ENCODE measurements around the gene STK35.
A peak's percentile ranks its signal among the peaks of the same experiment; 100 is the strongest.

Gene STK35

DNA sequence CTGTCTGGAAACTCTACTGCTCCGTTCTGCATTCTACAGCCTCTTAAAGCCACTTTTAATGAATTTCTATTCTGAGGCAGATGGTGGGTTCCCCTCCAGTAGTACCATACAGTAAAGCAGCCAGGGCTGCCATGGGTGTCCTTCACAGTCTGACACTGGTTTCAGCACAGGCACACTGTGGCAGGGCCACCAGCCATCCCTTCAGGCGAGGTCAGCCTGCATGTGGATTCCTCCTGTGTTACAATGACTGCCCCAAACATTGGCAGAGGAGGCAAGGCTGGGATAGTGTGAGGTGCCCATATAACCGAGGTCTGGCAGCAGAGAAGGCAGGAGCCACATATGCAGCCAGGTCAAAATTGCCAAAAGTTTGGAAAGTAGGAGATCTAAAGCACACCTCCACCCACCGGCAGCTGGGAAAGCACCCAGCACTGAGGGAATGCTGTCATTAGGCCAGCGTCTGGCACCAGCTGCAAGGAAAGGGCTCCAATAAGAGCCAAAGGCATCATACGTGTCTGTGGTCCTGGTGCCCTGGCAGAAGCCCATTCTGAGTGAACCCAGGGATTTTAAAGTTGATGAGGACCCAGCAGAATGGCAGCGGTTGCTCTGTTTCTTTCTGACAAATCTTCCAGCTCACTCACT is 24.0 kb downstream of the STK35 start:
- no peak for DNase-seq (ENCODE audit: low read depth)
- H3K4me3 ChIP-seq (replicated peaks; ENCODE audit: low read depth, low read length): no peak overlapping the region
- TF ChIP-seq, protein P1, sequence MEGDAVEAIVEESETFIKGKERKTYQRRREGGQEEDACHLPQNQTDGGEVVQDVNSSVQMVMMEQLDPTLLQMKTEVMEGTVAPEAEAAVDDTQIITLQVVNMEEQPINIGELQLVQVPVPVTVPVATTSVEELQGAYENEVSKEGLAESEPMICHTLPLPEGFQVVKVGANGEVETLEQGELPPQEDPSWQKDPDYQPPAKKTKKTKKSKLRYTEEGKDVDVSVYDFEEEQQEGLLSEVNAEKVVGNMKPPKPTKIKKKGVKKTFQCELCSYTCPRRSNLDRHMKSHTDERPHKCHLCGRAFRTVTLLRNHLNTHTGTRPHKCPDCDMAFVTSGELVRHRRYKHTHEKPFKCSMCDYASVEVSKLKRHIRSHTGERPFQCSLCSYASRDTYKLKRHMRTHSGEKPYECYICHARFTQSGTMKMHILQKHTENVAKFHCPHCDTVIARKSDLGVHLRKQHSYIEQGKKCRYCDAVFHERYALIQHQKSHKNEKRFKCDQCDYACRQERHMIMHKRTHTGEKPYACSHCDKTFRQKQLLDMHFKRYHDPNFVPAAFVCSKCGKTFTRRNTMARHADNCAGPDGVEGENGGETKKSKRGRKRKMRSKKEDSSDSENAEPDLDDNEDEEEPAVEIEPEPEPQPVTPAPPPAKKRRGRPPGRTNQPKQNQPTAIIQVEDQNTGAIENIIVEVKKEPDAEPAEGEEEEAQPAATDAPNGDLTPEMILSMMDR (IDR thresholded peaks at IDR 0.05; ENCODE audit: low read length, missing control alignments): no peak

DNA sequence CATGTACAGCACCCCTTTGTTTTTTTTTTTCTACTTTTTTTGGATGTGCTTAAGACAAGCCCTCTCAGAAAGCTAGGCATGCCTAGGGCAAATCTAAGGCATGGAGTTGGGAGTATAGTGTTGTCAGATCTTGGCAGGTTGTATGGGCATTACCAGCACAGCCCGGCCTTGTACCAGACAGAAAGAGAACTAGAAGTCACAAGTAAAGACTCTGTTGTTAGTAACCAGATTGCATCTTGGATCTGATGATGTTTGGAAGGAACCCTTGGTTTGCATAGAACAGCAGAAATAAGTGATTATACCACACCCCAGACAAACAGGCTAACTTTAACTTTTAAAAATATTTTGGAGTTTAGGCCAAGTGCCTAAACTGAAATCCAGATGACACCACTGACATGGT is 25.6 kb downstream of the STK35 start:
- DNase-seq (ENCODE audit: low read depth): no peak
- TF ChIP-seq, protein P1 (IDR thresholded peaks at IDR 0.05; ENCODE audit: low read length, missing control alignments): no peak
- no peak overlapping the region for H3K4me3 ChIP-seq (replicated peaks; ENCODE audit: low read depth, low read length)

DNA sequence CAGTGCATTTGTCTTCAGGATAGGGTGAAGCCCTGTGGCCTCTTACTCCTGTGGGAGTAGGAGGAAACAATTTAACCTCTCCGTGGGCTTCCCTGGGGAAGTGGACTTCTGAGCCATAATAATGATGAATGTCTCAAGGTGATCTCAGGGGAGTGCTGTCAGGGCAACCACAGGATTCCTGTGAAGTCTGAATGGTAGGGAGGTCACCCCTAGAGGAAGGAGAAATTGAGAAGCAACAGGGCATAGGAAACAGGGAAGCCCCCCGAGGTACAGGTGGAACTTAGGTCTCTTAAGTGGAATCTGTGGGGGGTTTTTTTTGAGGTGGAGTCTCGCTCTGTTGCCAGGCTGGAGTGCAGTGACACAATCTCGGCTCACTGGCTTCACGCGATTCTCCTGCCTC is 26.9 kb downstream of the STK35 start:
- H3K4me3 ChIP-seq (replicated peaks; ENCODE audit: low read depth, low read length): no peak overlapping the region
- TF ChIP-seq, protein P1 (IDR thresholded peaks at IDR 0.05; ENCODE audit: low read length, missing control alignments): no peak
- no peak for DNase-seq (ENCODE audit: low read depth)

DNA sequence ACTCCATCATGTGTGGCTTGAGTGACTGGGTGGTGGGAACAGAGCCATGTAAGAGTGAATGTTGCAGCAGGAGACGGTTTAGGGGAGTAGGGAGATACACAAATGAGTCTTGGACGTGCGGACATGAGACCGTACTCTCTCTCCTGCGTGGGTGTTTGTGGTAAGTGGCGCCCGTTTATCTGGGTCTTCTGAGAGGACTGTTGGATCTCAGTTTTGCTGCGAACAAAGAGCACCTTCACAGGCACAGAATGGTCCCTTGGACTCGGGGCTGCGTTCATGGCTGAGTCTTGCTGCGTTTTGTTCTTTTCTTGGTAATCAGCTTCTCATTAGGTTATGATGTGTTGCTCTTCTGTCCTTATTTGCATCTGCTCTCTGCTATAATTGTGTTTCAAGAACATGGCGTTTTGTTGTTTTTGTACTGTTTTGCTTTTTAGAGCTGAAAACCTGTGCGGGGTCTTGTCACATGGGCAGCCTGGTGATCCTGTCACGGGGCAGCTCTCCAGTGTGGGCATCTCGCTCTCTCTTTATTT is 28.5 kb downstream of the STK35 start:
- peak; percentile 21 for DNase-seq (ENCODE audit: low read depth)
- TF ChIP-seq, protein P1 (IDR thresholded peaks at IDR 0.05; ENCODE audit: low read length, missing control alignments): no peak
- H3K4me3 ChIP-seq (replicated peaks; ENCODE audit: low read depth, low read length): no peak overlapping the region

DNA sequence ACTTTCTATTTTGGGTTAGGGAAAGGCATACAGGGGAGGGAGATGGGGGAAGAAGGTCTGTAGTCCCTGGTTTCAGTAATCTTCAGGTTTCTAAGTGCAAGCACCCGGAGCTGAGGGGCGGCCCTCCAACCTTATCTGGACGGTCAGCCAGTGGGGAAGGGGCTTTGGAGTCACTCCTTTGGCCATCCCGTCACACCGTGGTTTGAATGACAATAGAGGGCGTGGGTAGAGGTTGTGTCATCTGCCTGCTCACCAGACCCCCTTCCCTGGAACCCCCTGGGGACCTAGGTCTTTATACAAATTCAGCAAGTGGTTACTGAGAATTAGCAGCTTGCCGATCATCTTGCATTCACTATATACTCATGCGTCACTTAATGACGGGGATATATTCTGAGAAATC is 29.1 kb downstream of the STK35 start:
- H3K4me3 ChIP-seq (replicated peaks; ENCODE audit: low read depth, low read length): no peak overlapping the region
- TF ChIP-seq, protein P1 (IDR thresholded peaks at IDR 0.05; ENCODE audit: low read length, missing control alignments): no peak
- no peak for DNase-seq (ENCODE audit: low read depth)

DNA sequence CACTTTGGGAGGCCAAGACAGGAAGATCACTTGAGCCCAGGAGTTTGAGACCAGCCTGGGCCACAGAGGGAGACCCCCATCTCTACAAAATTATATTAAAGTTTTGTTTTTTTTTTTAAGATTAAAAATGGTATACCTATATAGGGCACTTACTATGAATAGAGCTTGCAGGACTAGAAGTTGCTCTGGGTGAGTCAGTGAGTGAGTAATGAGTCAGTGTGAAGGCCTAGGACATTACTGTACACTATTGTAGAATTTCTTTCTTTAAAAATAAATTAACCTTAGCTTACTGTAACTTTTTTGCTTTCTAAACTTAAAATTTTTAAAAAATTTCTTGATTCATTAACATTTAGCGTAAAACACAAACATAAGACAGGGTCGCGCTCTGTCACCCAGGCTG is 29.7 kb downstream of the STK35 start:
- no peak overlapping the region for H3K4me3 ChIP-seq (replicated peaks; ENCODE audit: low read depth, low read length)
- peak; percentile 56 for DNase-seq (ENCODE audit: low read depth)
- TF ChIP-seq, protein P1 (IDR thresholded peaks at IDR 0.05; ENCODE audit: low read length, missing control alignments): no peak

DNA sequence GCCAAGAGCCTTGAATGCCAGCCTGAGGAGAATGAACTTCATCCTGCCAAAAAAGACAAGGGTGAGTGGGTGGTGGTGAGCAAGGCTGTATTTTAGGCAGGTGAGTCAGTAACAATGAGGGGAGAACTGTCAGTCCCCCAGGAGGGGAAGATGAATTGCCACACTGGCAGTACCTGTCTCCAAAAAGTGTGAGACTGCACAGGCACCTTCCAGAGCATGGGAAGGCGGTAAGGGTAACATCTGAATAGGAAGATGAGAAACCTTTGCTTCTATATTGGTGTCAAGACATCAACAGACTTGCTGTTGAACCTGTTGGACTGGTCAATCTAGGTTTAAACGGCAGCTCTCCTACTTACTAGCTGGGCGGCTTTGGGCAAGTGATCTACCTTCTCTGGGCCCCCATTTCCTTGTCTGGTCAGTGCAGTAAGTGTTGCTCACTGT is 30.9 kb downstream of the STK35 start:
- DNase-seq (ENCODE audit: low read depth): no peak
- H3K4me3 ChIP-seq (replicated peaks; ENCODE audit: low read depth, low read length): no peak overlapping the region
- TF ChIP-seq, protein P1 (IDR thresholded peaks at IDR 0.05; ENCODE audit: low read length, missing control alignments): no peak

All from fibroblast of pulmonary artery (primary cell).